Aorta (tissue), 5 donors: ENCODE data around the gene CFAP54. TPM values are rescaled to one million over a fixed set of nuclear protein-coding genes. Genes with fewer than 3 reads are reported as not detected.
"Not testable (repeated sequence)": the region's sequence is repeated elsewhere in the genome, so short reads cannot be mapped to it uniquely, and the experiment has no call there.

Source experiments
- ATAC-seq: fragments of 200-7000 bp; cut with Tn5 transposase; one replicate; pipeline ENCODE4 v1.9.1; 2022; ENCODE audit warnings: moderate library complexity; ENCODE audit not compliant: low FRiP score
- DNase-seq, 2 donors: peaks; one replicate each; pipeline ENCODE4 v3.0.0-alpha.2; 2020
- H3K27ac ChIP-seq, 2 donors: one replicate each; pipeline ENCODE4 v1.5.1; 2013; ENCODE audit warnings: low read length in 2 of 2, mild to moderate bottlenecking in 2 of 2, moderate library complexity in 2 of 2, control low read depth in 1 of 2, inconsistent platforms in 1 of 2, low read depth in 1 of 2
- H3K27me3 ChIP-seq, 2 donors: one replicate each; pipeline ENCODE4 v1.6.1; 2013; ENCODE audit warnings: control low read depth in 1 of 2, low read length in 1 of 2, mild to moderate bottlenecking in 1 of 2, moderate library complexity in 1 of 2; ENCODE audit not compliant: insufficient read depth in 2 of 2, control insufficient read depth in 1 of 2
- H3K36me3 ChIP-seq, 2 donors: one replicate each; pipeline ENCODE4 v1.6.1; 2013; ENCODE audit warnings: control low read depth in 1 of 2, low read length in 1 of 2, mild to moderate bottlenecking in 1 of 2; ENCODE audit not compliant: insufficient read depth in 2 of 2, control insufficient read depth in 1 of 2
- H3K4me1 ChIP-seq, 2 donors: one replicate each; pipeline ENCODE4 v1.6.1; 2013; ENCODE audit warnings: low read length in 2 of 2, control low read depth in 1 of 2, mild to moderate bottlenecking in 1 of 2, moderate library complexity in 1 of 2; ENCODE audit not compliant: insufficient read depth in 2 of 2, control insufficient read depth in 1 of 2
- H3K4me3 ChIP-seq, 2 donors: one replicate each; pipeline ENCODE4 v1.5.1; 2013; ENCODE audit warnings: low read length in 2 of 2, control low read depth in 1 of 2, mild to moderate bottlenecking in 1 of 2
- H3K9me3 ChIP-seq: one replicate; pipeline ENCODE4 v1.6.1; 2013; ENCODE audit warnings: mild to moderate bottlenecking, low read length; ENCODE audit not compliant: control insufficient read depth
- WGBS, 2 donors: extraction: QIAGEN DNeasy Blood & Tissue Kit; methylation state at CpG; one replicate each; pipeline ENCODE4 v1.1.7; 2013; 5-methylcytosine and 5-hydroxymethylcytosine counted together
- intact Hi-C, 2 donors: fragments of 100-400 bp; cut with DNase I; formaldehyde crosslinking; loops; one replicate each; pipeline versions ENCODE4 v1.14.2 to v1.15.0; 2022
- polyA plus RNA-seq, 2 donors: library from polyadenylated mRNA; stranded (reverse); fragments of 200-250 nt; gene quantifications; one replicate each; pipeline ENCODE4 v1.2.3, GENCODE V29; 2013
- total RNA-seq, 2 donors: library from RNA; stranded (reverse); fragmentation: NEBNext Ultra II Directional; extraction: Animal tissue kit (Norgen Biotek cat#: 25700); gene quantifications; one replicate each; pipeline ENCODE4 v1.2.1, GENCODE V29; 2021
- donor health status: healthy with polysubstance abuse.
- donor health status: Bipolar disorder and iron deficiency.
- donor health status: DM: no; HTN: no; CAD: no.
- donor health status: DM: no; HTN: no; CAD: no.
- donor health status: DM: yes; HTN: yes; CAD: no.

Gene CFAP54
- total and polyA plus RNA-seq, 4 donors, result 0.15 to 2.2 (median 0.91) TPM; not detected in 1

DNA sequence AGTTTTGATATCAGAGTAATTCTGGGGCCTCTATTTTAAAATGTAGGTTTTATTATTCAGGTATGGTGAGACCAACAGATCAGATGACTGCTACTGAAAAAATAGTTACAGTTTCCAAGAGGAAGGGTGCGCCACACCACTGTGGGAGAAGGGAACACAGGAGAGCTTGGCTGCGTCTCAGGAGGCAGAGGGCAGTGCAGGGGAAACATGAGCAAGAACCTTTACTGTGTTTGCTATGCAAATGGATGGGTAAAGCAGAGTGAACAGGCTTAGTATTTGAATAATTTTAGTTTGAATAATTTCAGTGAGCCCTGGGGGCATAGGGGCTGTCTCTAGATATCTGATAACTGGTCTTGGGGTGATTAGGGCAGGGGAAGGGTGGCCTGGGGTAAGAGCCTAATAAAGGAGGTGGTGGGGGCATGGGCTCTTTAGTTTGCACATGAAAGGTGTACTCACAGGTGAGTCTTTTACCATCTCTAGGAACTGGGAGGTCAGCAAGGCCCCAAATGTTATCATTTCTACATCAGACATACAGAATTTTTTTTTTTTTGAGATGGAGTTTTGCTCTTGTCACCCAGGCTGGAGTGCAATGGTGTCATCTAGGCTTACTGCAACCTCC is 220.9 kb downstream of the CFAP54 start:
- Histone ChIP-seq H3K9me3 (no peaks in the 10 kb centered on the region), H3K4me3 (no peak overlapping the region), H3K27me3 (no peaks in the 10 kb centered on the region), H3K36me3 (no peaks in the 10 kb centered on the region), H3K4me1 (no peaks in the 10 kb centered on the region), H3K27ac (no peak overlapping the region)
- DNase-seq (no peak), ATAC-seq (no peak)
- WGBS, 2 donors, result 68 to 69% methylated on average over 2 of the region's 2 CpGs
- intact Hi-C loops, result no loop called here

DNA sequence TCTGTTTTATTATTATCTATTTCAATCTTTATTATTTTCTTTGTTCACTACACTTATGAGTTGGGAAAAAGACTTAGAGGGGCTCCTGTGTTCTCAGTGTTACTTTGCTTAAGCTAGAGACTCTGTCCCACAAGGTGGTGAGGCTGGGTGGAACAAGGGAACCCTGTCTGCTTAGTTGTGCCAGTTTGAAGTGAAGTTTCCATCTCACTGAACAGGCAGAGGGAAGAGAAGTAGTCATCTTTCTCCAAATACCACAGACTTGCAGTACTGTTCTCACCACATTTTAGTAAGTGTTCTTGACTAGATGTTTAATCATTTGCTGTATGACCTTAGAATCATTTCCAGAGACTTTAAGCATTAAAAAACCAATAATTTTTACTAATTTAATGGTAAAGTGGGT is 222.0 kb downstream of the CFAP54 start:
- Histone ChIP-seq H3K36me3 (no peaks in the 10 kb centered on the region), H3K4me3 (no peak overlapping the region), H3K9me3 (no peaks in the 10 kb centered on the region), H3K27me3 (no peaks in the 10 kb centered on the region), H3K27ac (no peak overlapping the region), H3K4me1 (no peaks in the 10 kb centered on the region)
- intact Hi-C loops, result no loop called here
- DNase-seq (no peak), ATAC-seq (no peak)

GRCh38 chr12:96714199-96714598 is 224.8 kb downstream of the CFAP54 start:
- Histone ChIP-seq H3K27me3 (no peaks in the 10 kb centered on the region), H3K4me3 (no peak overlapping the region), H3K9me3 (no peaks in the 10 kb centered on the region), H3K4me1 (no peaks in the 10 kb centered on the region), H3K36me3 (no peaks in the 10 kb centered on the region), H3K27ac (no peak overlapping the region)
- ATAC-seq (no peak), DNase-seq (no peak)
- WGBS, 2 donors, result 89 to 90% methylated on average over 3 of the region's 3 CpGs
- intact Hi-C loops, result no loop called here

DNA sequence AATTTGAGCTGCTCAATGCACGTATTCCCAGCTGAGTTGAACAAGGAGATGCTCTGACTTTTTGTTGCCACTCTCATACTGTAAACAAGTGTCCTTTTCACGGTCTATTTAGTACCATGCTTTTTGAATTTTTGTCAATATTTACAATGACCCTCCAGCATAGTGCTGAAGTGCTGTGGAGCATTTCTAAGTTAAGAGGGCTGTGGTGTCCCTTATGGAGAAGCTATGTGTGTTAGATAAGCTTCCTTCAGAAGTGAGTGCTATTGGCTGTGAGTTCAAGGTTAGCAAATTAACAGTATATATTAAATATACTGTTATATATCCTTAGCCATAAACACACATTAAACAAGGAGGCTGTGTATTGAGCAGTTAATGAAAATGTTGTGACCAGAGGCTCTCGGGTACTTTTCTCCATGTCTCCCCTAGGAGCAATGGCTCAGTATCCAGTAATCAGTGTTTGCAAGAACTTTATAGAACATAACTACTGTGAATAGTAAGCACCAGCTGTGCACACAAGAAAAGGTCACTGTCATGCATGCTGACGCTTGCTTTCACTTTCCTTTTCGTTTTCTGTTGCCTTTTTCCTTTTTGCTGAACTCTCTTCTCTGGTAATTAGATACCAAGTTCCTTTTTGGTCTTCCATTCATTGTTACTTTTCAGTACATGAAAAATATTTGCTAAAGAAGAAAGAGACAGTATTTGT is 230.4 kb downstream of the CFAP54 start:
- 47 to 50% methylated on average over 5 of the region's 5 CpGs for WGBS, 2 donors
- DNase-seq (no peak), ATAC-seq (no peak)
- H3K4me3 ChIP-seq, result no peak overlapping the region
- H3K9me3 ChIP-seq, result no peaks in the 10 kb centered on the region
- no peaks in the 10 kb centered on the region for H3K36me3 ChIP-seq
- H3K27ac ChIP-seq, result no peak overlapping the region
- H3K27me3 ChIP-seq, result no peaks in the 10 kb centered on the region
- H3K4me1 ChIP-seq, result no peaks in the 10 kb centered on the region
- intact Hi-C loops, result no loop called here

- intact Hi-C loops, result no loop called here
- no peak for ATAC-seq
- Histone ChIP-seq H3K4me1 (no peaks in the 10 kb centered on the region), H3K9me3 (no peaks in the 10 kb centered on the region), H3K4me3 (no peak overlapping the region), H3K27me3 (no peaks in the 10 kb centered on the region), H3K27ac (no peak overlapping the region), H3K36me3 (no peaks in the 10 kb centered on the region)
- WGBS, 2 donors, result 64 to 65% methylated on average over 9 of the region's 9 CpGs
- no peak for DNase-seq
These were observed 231.0 kb downstream of the CFAP54 start for GRCh38 chr12:96720363-96720705.

- DNase-seq, intact Hi-C loops, ATAC-seq, H3K4me3 ChIP-seq, H3K36me3 ChIP-seq, H3K9me3 ChIP-seq, H3K4me1 ChIP-seq, H3K27me3 ChIP-seq, H3K27ac ChIP-seq: not testable (repeated sequence)
- 92% methylated on average over 16 to 22 of the region's 23 CpGs for WGBS, 2 donors
These were observed 240.1 kb downstream of the CFAP54 start for GRCh38 chr12:96729466-96729865.

- no peaks in the 10 kb centered on the region for H3K9me3 ChIP-seq
- no peak overlapping the region for H3K27ac ChIP-seq
- intact Hi-C loops, result no loop called here
- DNase-seq, result no peak
- H3K4me3 ChIP-seq, result no peak overlapping the region
- H3K36me3 ChIP-seq, result no peaks in the 10 kb centered on the region
- no peak for ATAC-seq
- 29 to 36% methylated on average over 2 of the region's 2 CpGs for WGBS, 2 donors
- H3K27me3 ChIP-seq, result no peaks in the 10 kb centered on the region
- H3K4me1 ChIP-seq, result no peaks in the 10 kb centered on the region
These were observed 240.5 kb downstream of the CFAP54 start for GRCh38 chr12:96729886-96730285.

DNA sequence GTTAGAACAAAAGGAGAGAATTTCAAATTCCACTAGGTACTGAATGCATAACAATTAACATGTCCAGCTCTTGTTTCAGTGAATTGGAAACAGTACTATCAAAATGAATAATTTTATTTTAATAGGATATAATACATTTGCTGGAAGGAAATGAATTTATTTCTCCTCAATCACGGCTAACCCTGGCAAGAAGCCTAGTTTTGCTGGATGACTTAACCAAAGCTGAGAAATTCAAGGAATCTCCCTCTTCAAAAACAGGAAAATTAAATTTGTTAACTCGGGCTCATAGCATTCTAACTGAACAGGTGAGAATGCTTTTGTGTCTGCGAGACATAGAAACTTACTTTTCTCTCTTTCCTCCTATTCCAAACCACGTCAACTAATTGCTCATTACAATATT is 254.2 kb downstream of the CFAP54 start:
- no peaks in the 10 kb centered on the region for H3K4me1 ChIP-seq
- no peak for DNase-seq
- intact Hi-C loops, result no loop called here
- no peak overlapping the region for H3K4me3 ChIP-seq
- 26 to 32% methylated on average over 4 of the region's 4 CpGs for WGBS, 2 donors
- no peak overlapping the region for H3K27ac ChIP-seq
- no peaks in the 10 kb centered on the region for H3K27me3 ChIP-seq
- no peaks in the 10 kb centered on the region for H3K9me3 ChIP-seq
- no peak for ATAC-seq
- no peaks in the 10 kb centered on the region for H3K36me3 ChIP-seq

DNA sequence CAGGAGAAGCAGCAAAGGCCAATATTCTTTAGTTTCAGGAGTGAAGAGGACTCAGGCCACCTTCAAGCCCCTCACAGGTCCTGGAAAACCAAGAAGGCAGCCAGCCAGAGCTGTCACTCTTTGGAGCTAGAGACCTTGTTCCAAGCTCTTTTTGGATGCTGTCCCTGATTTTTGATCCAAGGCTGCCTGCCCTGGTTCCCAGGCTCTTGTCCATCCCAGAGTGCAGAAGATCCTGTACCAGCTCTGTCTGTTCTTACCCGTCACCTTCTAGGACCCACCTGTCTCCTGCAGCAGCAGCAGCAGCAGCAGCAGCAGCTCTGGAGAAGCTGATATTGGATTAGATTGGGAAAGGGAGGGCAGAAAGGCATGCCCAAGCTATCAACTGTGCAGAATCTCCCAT is 260.6 kb downstream of the CFAP54 start:
- no peak overlapping the region for H3K27ac ChIP-seq
- peaks cover 5% of the 10 kb centered on the region for H3K9me3 ChIP-seq
- intact Hi-C loops, result no loop called here
- DNase-seq (no peak), ATAC-seq (no peak)
- H3K4me1 ChIP-seq, result no peaks in the 10 kb centered on the region
- H3K36me3 ChIP-seq, result no peaks in the 10 kb centered on the region
- peaks cover 0 to 2% of the 10 kb centered on the region in 2 donors for H3K27me3 ChIP-seq
- no peak overlapping the region for H3K4me3 ChIP-seq
- 38 to 51% methylated on average over 1 of the region's 1 CpG for WGBS, 2 donors
